Hepatocyte (in vitro differentiated cells): ENCODE measurements around the gene CHCHD6.

ENCODE experiments used
- CTCF ChIP-seq: fragments of 200-600 bp; sonication (generic); IDR thresholded peaks from 2 replicates; pipeline ENCODE4 v1.5.1; 2016; ENCODE audit warnings: antibody characterized with exemption, mild to moderate bottlenecking; ENCODE audit not compliant: poor library complexity
- EZH2 ChIP-seq: fragments of 200-600 bp; sonication (generic); IDR thresholded peaks from 2 replicates; pipeline ENCODE4 v1.6.1; 2016; ENCODE audit warnings: antibody characterized with exemption, mild to moderate bottlenecking, borderline replicate concordance
- EZH2phosphoT487 ChIP-seq: fragments of 200-600 bp; sonication (generic); IDR thresholded peaks from one replicate; pipeline ENCODE4 v1.6.1; 2018; ENCODE audit warnings: antibody characterized with exemption, mild to moderate bottlenecking, low read depth, moderate library complexity; ENCODE audit not compliant: unreplicated experiment, severe bottlenecking

- no peak for TF ChIP-seq CTCF
- TF ChIP-seq EZH2phosphoT487, result no peak
- no peak for TF ChIP-seq EZH2
Measured at GRCh38 chr3:126715432-126715831, 11.4 kb downstream of the CHCHD6 start.
